ENCODE measurements around the gene TMEM214.

The TMEM214 gene

GRCh38 chr2:27039871-27040270, 7.1 kb downstream of the TMEM214 start:
- DNase-seq (ENCODE audit: low spot score), result no peak

- DNase-seq (ENCODE audit: low spot score), result no peak
Measured at GRCh38 chr2:27040282-27040681, 7.5 kb downstream of the TMEM214 start.

GRCh38 chr2:27041752-27042151, 9.0 kb downstream of the TMEM214 start:
- DNase-seq (ENCODE audit: low spot score), result no peak

DNA sequence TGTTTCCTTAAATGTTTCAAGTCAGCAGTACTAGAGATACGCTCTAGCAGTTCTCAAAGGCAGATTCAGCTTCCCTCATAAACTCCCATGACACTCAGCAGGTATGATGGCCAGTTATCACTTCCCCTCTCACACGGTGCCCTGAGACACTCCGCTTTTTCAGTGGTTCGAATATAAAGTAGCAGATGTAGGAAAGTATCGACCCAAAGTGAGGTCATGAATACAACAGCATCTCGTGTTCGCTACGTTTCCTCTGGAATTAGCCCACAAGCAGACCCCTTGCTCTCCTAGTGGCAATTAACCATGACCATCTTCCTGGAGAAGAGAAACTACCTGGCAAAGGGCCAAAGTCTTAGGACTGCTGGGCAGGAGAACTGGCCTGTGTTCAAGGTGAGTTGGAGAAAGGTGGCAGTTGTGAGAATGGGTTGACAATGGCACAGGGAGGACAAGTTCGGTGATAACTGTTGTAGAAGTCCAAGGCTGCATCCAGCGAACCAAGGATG, 9.4 kb downstream of the TMEM214 start:
- DNase-seq (ENCODE audit: low spot score), result no peak

DNA sequence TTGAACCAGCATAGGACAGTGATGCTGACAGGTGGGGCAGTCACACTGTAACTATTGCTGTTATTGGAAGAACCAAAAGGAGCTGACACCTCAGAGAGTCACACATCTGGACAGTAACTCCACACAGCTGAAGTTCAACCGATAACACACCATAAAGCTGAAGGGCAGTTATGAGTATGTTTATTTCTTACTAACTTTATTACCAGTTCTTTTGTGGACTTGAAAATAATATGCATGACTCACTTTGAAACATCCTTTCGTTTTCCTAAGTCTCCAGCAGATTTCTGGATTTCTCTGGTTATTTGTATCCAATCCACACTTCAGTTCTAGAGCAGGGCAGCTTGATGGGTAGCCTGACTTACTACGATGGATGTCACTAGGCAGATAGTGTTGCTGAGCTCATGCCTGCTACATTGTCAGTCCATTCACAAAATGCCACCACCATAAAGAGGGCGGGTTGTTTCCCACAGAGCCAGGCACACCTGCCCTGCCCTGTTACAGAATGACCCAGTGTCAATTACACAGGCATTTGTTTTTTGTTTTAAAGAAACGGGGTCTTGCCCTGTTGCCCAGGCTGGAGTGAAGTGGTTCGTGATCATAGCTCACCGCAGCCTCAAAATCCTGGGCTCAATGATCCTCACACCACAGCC, 10.3 kb downstream of the TMEM214 start:
- DNase-seq (ENCODE audit: low spot score), result no peak

- DNase-seq (ENCODE audit: low spot score), result peak; percentile 54
Measured at GRCh38 chr2:27049422-27050280, 16.9 kb downstream of the TMEM214 start.

GRCh38 chr2:27050281-27050995, 17.7 kb downstream of the TMEM214 start:
- DNase-seq (ENCODE audit: low spot score), result peak; percentile 88

- DNase-seq (ENCODE audit: low spot score), result peak; percentile 96
Measured at GRCh38 chr2:27050996-27051901, 18.5 kb downstream of the TMEM214 start, which contains the start of gene AGBL5. TSS of gene AGBL5 (plus strand) at chr2:27051668. CDS start at chr2:27052959, 1,291 bp downstream.

DNA sequence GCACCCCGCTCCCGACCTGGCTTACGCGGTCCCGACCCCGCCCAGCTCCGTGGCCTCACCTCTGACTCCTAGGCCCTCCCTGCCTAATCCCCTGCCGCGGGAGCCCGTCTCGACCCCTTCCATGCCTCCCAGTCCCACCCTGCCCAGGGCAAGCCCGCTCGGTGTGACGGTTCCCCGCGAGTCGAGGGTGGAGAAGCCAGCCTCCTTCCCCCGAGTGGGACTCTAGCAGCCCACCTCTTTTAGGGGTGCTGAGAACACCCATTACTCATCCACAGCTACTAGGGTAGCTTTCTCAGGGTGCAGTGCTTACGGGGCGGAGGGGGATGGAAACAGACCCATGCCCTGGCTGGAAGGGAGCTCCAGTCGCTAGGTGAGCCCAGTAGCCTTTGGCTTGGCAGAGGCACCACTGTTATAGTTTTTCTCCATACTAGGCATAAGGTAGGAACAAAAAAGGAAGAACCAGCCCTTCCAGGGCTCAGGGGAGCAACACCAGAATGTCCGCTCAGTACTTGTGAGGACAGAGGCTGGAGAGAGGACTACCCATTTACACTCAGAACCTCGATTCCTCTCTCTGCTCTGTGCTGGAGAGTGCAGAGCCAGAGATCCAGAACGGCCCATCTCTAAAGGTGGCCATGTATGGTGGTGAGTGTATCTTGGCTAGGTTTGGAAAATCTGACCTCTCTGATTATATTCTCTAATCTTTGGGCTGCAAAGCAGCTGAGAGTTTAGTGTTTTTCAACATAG, 19.3 kb downstream of the TMEM214 start:
- DNase-seq (ENCODE audit: low spot score), result peak; percentile 32

GRCh38 chr2:27053321-27053720, 20.6 kb downstream of the TMEM214 start:
- no peak for DNase-seq (ENCODE audit: low spot score)

DNA sequence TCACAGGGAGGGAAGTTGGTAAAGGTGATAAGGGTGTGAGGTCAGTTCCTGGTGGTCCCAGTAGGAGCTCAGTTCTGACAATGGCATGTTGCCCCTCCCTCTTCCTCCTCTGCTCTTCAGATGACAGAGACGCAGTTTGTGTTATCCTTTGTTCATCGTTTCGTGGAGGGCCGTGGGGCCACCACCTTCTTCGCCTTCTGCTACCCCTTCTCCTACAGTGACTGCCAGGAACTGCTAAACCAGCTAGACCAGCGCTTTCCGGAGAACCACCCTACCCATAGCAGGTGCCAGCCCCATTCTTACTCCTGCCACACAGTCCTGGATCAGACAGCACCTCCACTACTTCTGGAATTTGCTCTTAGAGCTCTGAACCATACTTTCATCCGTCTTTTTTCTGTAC, 21.0 kb downstream of the TMEM214 start:
- no peak for DNase-seq (ENCODE audit: low spot score)

DNA sequence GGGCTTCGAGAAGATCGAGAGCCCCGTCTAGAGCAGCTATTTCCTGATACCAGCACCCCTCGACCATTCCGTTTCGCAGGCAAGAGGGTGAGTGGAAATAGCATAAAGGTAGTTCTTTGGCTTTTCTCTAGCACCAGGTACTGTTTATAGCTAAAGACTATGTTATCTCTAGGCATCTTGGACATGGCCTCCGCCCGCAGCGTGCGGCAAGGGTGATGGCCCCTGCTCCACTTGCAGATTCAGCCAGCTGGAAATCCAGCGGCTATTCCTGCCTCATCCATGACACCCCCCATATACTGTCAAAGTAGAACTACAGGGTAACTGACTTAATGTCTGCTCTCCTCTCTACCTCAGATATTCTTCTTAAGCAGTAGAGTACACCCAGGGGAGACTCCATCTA, 22.0 kb downstream of the TMEM214 start:
- no peak for DNase-seq (ENCODE audit: low spot score)

- no peak for DNase-seq (ENCODE audit: low spot score)
Measured at GRCh38 chr2:27057184-27057583, 24.4 kb downstream of the TMEM214 start.

- DNase-seq (ENCODE audit: low spot score), result no peak
Measured at GRCh38 chr2:27058210-27058609, 25.4 kb downstream of the TMEM214 start.

DNA sequence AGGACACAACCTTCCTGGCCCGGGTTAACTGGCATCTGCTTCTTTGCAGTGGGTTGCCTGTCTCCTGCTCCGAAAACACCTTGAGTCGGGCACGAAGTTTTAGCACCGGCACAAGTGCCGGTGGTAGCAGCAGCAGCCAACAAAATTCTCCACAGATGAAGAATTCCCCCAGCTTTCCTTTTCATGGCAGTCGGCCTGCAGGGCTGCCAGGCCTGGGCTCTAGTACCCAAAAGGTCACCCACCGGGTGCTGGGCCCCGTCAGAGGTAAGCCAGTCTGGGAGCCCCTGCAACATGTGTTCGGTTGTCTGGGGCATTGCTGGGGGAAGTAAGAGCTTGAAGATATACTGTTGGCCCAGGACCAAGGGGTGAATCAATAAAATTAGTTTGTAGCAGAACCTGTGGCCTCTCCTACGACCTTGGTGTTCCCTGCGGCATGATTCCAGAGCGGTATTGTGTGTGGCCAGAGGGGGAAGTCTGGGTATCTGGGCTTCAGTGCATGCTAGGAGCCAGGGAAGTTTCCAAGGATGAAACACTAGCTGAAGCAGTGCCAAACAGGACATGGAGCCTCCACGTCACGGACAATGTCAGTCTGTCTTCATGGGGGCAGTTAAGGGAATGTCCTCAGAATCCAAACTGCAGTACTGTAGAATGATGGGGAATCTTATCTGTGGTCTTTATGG, 26.5 kb downstream of the TMEM214 start:
- DNase-seq (ENCODE audit: low spot score), result no peak

DNA sequence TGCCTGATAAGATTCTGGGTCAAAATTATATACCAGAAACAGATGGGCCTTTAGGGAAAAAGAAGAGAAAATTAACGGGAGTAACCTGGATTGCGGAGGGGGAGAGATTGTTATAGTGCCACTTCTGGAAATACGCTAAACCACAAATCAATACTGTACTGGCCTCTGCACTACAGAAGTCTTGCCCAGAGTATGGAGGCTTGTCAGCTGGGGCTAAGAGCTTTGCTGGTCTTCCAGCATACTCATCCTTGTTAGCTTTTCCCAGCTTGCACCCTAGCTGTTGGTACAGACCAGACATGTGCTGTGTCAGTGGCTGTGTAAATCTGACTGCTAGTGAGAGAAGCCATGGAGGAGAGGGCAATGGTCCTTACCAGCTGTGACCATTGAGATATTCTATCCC, 27.6 kb downstream of the TMEM214 start:
- no peak for DNase-seq (ENCODE audit: low spot score)

GRCh38 chr2:27065128-27065527, 32.4 kb downstream of the TMEM214 start:
- no peak for DNase-seq (ENCODE audit: low spot score)

DNA sequence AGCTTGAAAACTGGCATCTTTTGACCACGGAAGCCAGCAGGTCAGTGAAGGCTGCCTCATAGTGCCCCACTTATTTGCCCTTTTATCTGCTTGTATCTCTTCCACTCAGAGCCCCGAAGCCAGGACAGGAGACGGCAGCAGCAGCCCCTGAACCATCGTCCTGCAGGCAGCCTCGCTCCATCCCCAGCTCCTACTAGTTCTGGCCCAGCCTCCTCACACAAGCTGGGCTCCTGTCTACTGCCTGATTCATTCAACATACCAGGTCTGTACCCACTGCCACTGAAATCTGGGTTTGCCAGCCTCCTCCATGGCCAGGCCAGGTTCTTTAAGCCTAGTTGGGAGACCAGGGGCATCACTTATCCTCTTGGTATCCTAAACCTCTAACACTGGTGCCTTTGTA, 34.6 kb downstream of the TMEM214 start:
- DNase-seq (ENCODE audit: low spot score), result no peak

DNA sequence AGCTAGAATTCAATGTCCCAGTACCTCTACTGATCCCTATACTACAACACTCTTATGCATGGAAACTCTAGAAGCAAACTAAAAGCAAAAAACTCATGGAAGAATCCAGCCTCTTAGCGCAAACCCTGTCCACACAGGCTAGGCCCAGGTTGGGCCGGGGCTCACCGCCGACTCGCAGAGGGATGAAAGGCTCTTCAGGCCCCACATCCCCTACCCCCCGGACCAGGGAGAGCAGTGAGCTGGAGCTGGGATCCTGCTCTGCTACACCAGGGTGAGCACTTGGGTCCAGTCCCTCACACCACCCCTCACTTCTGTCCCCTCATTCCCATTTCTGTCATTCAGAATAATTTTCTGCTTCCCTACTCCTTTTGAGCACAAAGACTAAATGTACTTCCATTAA, 36.7 kb downstream of the TMEM214 start:
- no peak for DNase-seq (ENCODE audit: low spot score)

- DNase-seq (ENCODE audit: low spot score), result no peak
Measured at GRCh38 chr2:27069961-27070618, 37.3 kb downstream of the TMEM214 start.
